ENCODE results near the gene PI16.

PI16 gene

DNA sequence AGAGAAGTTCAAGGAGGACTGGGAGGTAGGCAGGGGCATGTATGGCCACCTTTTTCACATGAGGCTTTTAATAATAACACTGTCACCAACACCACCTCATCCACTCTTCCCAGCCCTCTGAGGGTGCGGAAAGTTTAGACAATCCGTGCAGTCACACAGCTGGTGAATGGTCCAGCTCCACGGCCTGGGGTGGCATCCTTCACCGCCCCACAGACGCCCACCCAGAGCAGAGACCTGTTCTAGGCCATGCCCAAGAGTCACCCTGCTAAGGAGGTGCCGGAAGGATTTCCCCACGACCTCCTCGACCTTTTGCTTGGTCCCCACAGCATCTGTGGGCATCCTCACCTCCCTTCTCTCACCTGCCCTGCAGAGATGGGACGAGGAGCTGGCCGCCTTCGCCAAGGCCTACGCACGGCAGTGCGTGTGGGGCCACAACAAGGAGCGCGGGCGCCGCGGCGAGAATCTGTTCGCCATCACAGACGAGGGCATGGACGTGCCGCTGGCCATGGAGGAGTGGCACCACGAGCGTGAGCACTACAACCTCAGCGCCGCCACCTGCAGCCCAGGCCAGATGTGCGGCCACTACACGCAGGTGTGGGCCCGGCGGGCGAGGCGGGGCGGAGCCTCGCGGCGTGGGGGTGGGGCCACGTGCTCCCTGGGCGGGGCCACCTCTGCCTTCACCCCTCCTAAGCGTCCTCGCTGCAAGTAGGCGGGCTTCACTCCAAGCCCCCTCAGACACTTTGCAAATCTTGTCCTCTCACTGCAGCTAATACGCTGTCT, 4.4 kb downstream of the PI16 start:
- DNase-seq = no peak

DNA sequence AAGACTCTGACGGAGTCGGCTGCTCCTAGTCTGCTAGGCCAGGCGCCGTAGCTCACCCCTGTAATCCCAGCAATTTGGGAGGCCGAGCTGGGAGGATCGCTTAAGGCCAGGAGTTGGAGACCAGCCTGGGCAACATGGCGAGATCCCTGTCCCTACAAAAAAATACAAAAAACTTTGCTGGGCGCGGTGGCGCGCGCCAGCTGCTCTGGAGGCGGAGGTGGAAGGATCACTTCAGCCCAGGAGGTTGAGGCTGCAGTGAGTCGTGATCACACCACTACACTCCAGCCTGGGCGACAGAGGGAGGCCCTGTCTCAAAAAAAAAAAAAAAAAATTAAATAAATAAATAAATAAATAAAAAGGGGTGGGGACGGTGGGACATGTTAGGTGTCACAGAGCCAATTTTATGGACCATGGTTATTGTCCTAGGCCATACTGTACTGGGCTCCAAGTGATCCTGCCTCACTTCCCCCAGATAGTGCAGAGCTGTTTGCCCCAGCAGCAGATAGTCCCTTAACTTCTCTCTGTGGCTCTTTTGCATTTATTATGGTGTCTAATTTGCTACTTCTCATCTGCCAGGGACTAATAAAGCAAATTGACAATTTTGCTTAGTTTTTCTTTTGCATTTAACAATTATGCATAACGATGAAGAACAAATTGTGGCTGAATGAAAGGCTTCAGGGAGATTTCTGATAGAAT, 5.2 kb downstream of the PI16 start:
- DNase-seq = no peak

DNA sequence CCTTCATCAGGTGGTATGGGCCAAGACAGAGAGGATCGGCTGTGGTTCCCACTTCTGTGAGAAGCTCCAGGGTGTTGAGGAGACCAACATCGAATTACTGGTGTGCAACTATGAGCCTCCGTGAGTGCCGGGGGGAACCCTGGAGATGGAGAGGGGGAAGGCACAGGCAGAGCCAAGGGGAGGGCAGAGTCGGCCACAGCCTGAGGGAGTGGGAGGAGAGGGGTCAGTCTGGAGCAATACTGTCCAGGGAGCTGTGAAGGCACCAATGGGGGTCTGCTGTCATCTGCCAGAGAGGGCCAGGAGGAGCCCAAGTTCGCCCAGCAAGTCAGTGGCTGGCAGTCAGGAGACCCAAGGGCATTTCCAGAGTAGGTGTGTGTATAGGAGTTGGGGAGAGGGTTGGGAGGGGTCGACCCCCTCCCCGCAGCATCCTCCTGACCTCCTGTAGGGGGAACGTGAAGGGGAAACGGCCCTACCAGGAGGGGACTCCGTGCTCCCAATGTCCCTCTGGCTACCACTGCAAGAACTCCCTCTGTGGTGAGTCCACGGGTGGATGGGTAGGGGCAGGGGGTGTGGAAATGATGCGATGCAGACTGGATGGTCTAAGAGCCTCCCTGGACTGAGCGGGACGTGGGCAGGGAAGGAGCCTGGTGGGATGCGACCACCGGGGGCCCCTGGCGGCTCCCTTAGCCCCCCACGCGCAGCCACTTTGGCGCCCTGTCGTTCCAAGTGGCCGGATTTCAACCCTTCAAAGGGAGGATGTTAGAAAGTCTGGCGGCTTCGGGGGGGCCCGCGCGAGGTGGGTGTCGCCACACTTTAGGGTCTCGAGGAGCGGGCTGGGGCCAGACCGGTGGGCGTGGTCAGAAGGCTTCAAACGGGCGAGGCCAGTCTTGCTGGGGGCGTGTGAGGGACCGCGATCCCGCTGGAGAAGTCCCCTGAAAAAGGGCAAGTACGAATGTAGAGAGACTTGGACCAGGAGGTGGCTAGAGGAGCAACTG, 7.2 kb downstream of the PI16 start:
- no peak for DNase-seq

DNA sequence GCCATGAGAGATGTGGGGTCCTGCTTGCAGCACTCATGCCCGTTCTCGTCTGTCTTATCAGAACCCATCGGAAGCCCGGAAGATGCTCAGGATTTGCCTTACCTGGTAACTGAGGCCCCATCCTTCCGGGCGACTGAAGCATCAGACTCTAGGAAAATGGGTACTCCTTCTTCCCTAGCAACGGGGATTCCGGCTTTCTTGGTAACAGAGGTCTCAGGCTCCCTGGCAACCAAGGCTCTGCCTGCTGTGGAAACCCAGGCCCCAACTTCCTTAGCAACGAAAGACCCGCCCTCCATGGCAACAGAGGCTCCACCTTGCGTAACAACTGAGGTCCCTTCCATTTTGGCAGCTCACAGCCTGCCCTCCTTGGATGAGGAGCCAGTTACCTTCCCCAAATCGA, 8.3 kb downstream of the PI16 start:
- DNase-seq = no peak

DNA sequence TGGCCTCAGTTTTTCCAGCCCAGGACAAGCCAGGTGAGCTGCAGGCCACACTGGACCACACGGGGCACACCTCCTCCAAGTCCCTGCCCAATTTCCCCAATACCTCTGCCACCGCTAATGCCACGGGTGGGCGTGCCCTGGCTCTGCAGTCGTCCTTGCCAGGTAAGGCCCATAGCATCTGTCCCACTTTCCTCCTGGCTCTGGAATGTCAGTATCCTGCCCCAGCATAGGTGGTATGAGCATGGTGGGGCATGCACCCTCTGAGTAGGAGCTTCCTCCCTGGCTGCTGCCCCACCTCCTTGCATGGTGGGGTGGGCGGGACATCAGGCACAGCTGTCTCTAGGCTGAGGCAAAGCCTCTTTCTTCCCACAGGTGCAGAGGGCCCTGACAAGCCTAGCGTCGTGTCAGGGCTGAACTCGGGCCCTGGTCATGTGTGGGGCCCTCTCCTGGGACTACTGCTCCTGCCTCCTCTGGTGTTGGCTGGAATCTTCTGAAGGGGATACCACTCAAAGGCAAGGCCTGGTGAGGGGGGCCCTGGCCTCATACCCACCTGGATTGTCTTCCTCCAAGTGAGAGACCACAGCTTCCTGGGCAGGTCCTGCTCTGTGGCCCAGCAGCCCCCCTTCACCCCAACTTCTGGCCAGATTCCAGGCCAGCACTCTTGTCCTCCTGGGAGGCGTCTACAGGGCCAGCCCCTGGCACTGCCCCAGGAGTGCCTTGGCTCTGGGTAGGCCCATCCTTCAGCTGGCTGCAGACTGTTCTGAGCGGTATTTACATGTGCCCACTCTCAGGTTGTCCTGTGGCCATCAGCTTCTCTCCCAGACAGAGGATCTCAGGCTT, 9.1 kb downstream of the PI16 start:
- DNase-seq = no peak

DNA sequence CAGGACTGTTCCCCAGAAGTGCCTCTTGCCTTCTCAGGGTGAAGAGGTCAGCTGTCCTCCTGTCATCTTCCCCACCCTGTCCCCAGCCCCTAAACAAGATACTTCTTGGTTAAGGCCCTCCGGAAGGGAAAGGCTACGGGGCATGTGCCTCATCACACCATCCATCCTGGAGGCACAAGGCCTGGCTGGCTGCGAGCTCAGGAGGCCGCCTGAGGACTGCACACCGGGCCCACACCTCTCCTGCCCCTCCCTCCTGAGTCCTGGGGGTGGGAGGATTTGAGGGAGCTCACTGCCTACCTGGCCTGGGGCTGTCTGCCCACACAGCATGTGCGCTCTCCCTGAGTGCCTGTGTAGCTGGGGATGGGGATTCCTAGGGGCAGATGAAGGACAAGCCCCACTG, 9.8 kb downstream of the PI16 start:
- DNase-seq = no peak

DNA sequence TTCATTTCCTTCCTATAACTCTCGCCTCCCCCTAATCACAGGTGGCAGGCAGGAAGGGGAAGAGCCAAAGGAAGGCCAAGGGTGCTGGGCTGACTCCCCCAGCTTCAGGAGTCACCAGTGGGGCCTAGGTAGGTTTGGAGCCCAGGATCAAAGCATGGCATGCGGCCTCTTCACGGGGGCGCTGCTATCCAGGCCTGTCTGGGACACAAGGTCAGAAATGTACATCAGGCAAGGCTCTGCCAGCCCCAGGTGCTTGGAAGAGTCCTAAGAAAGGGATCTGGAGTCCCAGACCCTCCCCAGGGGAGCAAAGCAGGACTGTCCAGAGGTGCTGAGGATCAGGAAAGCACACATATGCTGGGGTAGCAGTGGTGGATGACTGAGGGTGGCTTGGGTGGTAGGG, 10.4 kb downstream of the PI16 start:
- no peak for DNase-seq

DNA sequence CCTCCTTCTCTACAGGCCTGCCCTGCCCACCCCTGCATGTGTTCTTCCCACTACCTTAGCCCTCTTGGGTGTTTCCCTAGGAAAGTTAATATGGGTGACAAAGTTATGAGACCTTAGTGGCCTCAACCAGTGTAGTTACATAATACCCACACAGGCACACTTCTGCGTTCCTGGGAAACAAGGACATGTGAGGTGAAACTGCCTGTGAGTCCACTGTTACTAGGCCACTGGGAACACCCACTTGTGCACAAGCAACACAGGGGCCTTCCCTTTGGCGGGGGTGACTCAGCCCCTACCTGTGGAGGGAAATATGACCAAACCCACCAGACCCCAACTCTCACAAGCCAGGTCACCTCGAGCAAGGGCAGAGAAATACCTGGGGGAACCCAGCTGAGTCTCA, 12.8 kb downstream of the PI16 start:
- DNase-seq = no peak

DNA sequence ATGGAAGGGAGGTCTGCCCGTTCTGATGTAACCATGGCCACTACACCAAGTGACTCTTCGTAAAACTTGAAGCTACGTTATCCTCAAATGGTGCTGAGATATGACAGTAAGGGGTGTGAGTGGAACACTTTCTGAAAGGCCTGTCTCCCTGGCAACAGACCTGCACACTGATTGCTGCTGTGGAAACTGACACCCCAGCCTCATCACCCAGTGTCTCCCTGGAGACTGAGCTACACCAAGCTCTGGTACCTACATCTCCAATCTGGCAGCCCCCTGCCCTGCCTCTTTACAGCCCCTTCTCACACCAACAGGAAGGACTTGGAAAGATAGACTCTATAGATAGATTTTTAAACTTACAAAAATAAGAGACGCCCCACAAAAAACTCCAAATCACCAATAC, 13.2 kb downstream of the PI16 start:
- DNase-seq = no peak

DNA sequence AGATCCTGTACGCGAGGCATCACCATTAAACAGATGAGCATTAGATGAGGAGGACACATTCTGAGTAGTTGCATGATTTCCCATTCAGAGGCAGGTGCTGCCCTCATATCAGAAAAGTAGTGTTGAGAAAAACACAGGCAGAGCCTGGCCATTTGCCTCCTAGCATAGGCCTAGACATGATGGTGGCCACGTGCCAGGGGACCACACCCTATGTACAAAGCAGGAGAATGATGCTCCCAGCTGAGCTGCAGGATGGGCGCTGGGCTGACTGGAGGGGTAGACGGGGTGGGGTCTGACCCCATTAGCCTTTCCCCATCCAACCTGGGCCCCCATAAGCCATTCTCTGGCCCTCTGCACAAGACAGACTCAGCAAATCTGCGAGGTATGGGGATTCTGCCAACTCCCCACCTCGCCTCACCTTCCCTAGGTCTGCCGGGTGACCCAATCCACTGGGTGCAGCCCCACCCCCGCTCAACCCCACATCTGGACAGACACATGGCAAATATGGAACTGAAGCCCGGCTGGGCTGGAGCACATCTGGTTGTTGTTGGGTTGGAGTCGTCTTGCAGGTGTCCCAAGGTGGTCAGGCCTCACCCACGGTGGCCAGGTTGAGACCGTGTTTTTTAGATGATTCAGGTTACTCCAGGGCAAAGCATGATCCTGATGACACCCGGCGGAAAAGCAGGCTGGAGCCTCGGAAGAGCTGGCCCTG, 13.9 kb downstream of the PI16 start:
- DNase-seq = no peak

DNA sequence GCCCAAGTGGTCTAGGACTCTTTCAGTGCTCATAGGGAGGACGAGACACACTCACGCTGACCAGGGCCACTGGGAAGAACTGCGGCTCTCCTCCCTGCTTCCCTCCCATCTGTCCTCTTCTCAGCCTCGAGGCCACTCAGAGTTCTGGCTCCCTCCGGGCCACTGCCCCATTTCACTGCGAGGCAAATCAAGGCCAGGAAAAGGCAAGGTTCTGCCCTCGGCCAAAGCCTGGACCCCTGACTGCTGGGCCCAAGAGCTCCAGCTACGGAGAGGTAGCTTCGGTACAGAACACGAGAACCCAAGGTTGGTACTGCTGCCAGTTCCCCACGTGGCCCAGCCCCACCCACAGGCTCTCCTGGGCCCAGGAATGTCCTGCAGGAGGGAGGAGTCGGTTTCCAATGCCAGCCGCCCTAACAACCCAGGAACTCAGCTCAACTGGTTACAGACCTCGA, 14.7 kb downstream of the PI16 start:
- no peak for DNase-seq

DNA sequence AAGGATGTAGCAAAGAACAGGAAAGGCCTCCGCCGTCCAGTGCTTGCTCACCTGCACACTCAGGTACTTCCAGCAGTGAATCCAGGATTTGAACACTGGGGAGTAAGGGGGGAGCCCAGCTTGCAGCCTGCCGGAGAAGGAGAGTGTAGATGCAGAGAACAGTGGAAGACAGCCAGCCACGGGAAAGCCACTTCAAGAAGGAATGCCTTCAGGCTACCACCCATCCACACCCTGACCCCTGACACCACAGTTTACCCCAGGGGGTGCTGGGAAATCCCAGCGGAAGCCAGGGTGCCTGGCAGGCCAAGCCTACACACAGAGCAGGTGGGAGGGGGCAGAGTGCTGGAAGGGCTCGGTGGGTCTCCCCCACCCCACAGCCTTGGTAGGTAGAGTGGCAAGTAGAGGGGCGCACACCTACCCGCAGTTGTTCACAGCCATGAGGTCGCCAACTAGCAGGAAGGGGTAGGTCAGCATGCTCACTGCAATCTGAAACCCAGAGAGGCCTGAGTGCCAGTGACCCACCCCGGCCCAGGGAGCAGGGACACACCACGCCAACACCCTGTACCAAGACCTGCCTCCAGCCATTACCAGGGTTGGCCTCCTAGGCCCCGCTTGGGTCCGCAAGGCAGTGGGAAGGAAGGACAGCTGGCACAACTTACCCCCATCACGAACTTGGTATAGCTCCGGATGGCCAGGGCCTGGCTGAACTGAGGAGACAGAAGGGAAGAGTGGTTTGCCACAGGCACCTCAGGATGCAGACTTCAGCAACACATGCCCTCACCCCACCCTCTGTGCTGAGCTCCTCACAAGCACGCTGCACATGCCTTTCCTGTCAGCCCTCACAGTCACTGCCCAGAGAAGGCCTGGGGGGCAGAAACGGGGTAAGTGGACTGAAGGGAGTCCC, 15.7 kb downstream of the PI16 start:
- no peak for DNase-seq

DNA sequence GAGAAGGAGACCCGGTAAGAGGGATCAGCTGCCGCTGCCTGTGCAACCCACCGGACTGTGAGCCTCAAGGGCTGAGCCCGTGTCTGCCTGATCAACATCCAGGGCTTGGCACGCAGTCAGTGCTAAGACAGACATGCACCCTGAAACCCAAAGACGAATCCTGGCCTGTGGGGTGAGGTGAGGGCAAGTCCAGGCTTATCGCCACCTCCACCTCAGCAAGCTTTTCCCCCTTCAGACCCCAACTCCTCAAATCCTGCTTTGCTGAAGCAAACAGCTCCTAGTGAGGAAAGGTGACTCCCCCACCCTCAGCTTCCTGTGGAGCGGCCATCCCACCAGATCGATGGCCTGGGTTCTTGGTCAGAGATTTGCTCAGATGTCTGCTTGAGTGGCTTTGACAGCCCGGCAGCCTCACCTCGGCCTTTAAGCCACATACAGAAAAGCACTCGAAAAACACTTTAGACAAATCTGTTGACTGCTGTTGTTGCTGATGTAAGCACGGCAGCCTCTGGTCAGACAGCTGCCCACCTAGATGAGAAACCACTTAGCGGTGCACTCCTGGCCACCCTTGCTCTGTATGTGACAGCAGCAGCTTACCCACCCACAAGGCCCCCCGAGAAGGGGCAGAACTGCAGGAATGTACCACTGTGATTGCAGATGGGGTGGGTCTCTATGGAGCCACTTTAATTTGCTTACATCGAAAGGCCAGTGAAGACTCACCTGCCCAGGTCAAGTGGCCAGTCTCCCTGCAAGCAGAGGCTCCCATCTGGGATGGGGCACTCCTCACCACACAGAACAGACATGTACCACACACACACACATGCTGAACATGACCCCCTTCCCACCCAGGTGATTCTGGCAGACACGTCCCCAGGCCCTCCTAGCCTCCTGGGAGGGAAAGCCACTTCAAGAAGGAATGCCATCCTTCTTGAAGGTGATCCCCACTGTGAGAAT, 16.6 kb downstream of the PI16 start:
- DNase-seq = no peak

DNA sequence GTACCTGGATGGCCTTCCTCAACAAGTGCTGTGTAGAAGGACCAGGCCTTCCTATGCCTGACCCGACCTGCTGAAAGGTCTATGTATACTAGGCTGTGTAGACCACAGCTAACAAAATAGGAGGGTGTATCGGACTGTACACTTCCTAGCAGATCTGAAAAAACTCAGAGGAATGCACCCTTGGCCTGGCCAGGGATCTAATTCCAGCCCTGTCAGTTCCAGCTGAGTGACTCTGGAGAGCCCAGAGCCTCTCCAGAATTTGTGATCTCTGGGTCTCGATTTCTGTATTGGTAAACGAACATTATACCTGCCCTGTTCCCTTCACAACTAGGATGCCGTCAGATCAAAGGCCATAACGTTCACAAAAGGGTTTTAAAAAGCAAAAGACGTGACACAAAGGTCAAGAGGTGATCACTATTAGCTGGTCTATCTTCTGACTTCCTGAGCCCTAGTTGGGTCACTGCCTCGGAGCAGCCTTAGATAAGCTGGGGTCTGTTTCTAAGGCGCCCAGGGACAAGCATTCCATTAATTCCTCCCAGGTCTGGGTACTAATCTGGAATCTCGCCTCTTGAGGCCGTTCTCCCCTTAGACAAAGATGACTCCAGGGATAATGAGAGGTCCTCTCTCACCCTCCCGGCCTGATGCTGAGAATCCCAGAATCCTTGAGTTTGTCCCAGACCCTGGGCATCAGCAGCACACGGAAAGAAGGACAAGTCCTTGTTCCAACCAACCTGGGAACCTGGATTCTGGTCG, 17.6 kb downstream of the PI16 start:
- DNase-seq = no peak

DNA sequence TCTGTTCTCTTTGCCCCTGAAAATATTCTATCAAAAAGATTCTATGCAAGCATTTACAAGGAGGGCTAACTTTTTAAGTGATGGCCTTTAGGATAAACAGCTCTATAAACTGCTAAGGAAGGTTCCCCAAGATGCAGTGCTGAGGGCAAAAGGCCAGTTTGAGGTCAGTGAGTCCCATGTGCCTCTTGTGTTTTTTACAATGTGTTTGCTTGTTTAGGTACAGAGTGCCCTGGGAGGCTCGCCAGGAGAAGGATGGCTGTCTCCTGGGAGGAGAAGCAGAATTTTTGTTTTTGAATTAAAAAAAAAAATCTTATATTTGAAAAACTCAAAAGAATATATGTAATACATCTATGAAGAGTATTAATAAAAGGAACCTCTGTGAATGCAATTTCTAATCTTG, 18.7 kb downstream of the PI16 start:
- DNase-seq = no peak

DNA sequence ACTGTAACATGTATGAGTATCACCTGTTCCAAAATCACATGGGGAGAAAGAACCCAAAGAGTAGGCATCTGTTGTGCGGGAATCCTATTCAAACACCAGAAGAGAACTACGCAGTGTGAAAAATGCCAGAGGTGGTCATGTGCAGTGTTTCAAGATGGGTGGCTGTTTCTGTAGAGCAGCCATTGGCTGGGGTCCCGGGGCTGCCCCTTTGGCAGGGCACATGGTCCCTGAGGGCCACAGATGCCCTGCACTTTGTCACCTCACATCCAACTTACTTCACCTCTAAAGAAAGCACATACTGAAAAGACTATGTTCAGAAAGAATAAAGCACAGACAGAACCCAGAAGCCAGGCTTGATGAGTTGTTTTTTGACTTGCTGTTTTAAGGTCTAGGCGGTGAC, 19.1 kb downstream of the PI16 start:
- DNase-seq = no peak

DNA sequence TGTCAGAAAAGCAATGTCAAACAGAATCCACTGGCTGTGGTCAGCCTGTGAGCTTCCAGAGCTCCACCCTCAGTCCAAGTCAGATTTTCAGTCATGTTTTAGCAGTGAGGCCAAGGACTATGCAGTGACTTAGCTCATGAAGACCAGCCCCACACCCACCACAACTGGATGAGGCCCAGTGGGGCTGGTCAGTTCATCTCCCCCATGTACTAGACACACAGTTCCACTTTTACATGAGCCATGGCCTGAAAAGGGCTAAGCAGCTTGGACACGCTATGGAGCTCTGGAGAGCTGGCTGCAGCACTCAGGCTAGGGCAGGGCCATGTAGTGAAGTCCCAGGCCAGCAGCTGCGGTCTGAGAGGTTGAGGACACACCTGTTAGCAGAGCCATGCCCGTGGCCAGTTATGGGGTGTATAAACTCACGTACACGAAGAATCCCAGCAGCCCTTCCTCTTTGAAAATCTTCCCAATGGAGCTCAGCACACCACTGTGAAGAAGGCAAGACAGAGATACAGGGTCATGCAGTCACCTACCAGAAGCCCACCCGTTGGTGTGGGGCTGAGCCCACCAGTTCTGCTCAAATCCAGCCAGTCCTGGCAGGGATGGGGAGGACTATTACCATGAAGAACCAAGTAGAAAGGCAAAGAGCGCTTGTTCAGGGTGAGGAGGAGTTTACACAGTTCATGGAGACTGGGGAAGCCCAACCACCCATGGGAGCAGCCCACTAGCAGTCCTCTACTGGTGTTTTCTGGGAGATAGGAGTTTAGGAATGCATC, 20.9 kb downstream of the PI16 start:
- no peak for DNase-seq

DNA sequence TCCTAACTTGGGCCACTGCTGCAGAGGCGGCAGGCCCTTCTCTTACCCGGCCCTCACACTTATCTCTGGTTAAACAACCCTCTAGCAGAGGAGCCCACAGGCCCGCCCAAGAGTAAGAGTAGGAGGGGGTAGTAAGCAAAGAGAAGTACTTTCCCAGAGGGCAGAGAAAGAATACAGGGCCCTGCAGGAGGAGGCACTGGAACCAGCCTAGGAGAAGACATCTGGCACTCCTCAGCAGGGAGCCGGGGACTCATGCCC, 21.4 kb downstream of the PI16 start:
- no peak for DNase-seq
